Right ventricle myocardium inferior (tissue), 1 donor: ENCODE results near the gene GALT. TPM values are rescaled to one million over a fixed set of nuclear protein-coding genes. Genes with fewer than 3 reads are reported as not detected.

Source experiments
- ATAC-seq: fragments of 200-7000 bp; cut with Tn5 transposase; one replicate; pipeline ENCODE4 v1.9.1; 2020; ENCODE audit warnings: mild to moderate bottlenecking, moderate library complexity
- DNase-seq: peaks from one replicate; pipeline ENCODE4 v3.0.0; 2021; ENCODE audit errors: missing footprints
- intact Hi-C: fragments of 100-400 bp; cut with DNase I; formaldehyde crosslinking; loops from one replicate; pipeline ENCODE4 v1.11.0; 2022
- long read RNA-seq: library from polyadenylated mRNA; unstranded; transcript quantifications from one replicate; pipeline ENCODE4 v2.0.0, GENCODE V29; 2021
- total RNA-seq: library from RNA; stranded (reverse); fragmentation: NEBNext Ultra II Directional; extraction: Animal tissue kit (Norgen Biotek cat#: 25700); gene quantifications from one replicate; pipeline ENCODE4 v1.2.1, GENCODE V29; 2021
- donor health status: DM: no; HTN: yes; CAD: no; lungs with severe emphysema.

The GALT gene
- 54.1 TPM for total RNA-seq
- long read RNA-seq, partial matches to known transcripts: 28 of 46 reads
- long read RNA-seq, other reads (novel, unspliced or antisense): 14 of 46 reads

GRCh38 chr9:34646211-34647083 lies at the start of gene GALT:
Gene GALT, plus strand, starts transcription at chr9:34646675. Its CDS starts 30 bp downstream, at chr9:34646705.
- intact Hi-C loops: no loop called here
- DNase-seq (peak; percentile 99), ATAC-seq (peak; percentile 85)

- intact Hi-C loops: loop anchor here (10.0 kb wide), 1 partner anchor 195 kb away; no protein-coding TSS in a partner anchor
- ATAC-seq: no peak
- no peak for DNase-seq
Measured at GRCh38 chr9:34599546-34599945, 46.9 kb upstream of the GALT start.

GRCh38 chr9:34600908-34601307 lies 45.6 kb upstream of the GALT start:
- intact Hi-C loops: loop anchor here (5.0 kb wide), 1 partner anchor 269 kb away; no protein-coding TSS in a partner anchor
- DNase-seq (no peak), ATAC-seq (no peak)

- no peak for ATAC-seq
- intact Hi-C loops: loop anchor here (2.0 to 5.0 kb wide), 2 partner anchors 53 to 270 kb away; no protein-coding TSS in a partner anchor
- DNase-seq: no peak
Measured at GRCh38 chr9:34601937-34602573, 44.4 kb upstream of the GALT start.

GRCh38 chr9:34603610-34604231 lies 42.8 kb upstream of the GALT start:
- peak; percentile 84 for ATAC-seq
- peak; percentile 90 for DNase-seq
- intact Hi-C loops: loop anchor here (2.0 to 5.0 kb wide), 2 partner anchors 55 to 271 kb away; no protein-coding TSS in a partner anchor

GRCh38 chr9:34606190-34606589 lies 40.3 kb upstream of the GALT start:
- DNase-seq (no peak), ATAC-seq (no peak)
- intact Hi-C loops: no loop called here

GRCh38 chr9:34606905-34607304 lies 39.6 kb upstream of the GALT start:
- intact Hi-C loops: no loop called here
- no peak for ATAC-seq
- DNase-seq: no peak

GRCh38 chr9:34607331-34607730 lies 39.1 kb upstream of the GALT start:
- no peak for ATAC-seq
- no peak for DNase-seq
- intact Hi-C loops: no loop called here

- ATAC-seq (peak; percentile 35), DNase-seq (no peak)
- intact Hi-C loops: loop anchor here (10.0 kb wide), 1 partner anchor 486 kb away; the partner anchor contains the start of gene DCAF12
Measured at GRCh38 chr9:34610434-34611206, 35.9 kb upstream of the GALT start.

- ATAC-seq (peak; percentile 10), DNase-seq (no peak)
- intact Hi-C loops: loop anchor here (10.0 kb wide), 1 partner anchor 487 kb away; the partner anchor contains the start of gene DCAF12
Measured at GRCh38 chr9:34611251-34611810, 35.1 kb upstream of the GALT start.

GRCh38 chr9:34611811-34612787 lies 34.4 kb upstream of the GALT start, which contains the start of gene RPP25L:
Gene RPP25L, minus strand, starts transcription at chr9:34612097. Its CDS starts 801 bp downstream, at chr9:34611296.
- intact Hi-C loops: loop anchor here (1.0 to 10.0 kb wide), 2 partner anchors 22 to 487 kb away; partner anchors contain the start of gene DCAF12
- ATAC-seq: peak; percentile 95

GRCh38 chr9:34612788-34613390 lies 33.6 kb upstream of the GALT start:
- peak; percentile 70 for ATAC-seq
- DNase-seq: peak; percentile 86
- intact Hi-C loops: loop anchor here (1.0 to 10.0 kb wide), 2 partner anchors 21 to 488 kb away; partner anchors contain the start of gene DCAF12

More at GRCh38 chr9:34611811-34612787, 34.4 kb upstream of the GALT start, which contains the start of gene RPP25L:
- DNase-seq: peak; percentile 95

GRCh38 chr9:34615132-34615531 lies 31.3 kb upstream of the GALT start:
- no peak for DNase-seq
- ATAC-seq: no peak
- intact Hi-C loops: loop anchor here (10.0 kb wide), 1 partner anchor 490 kb away; the partner anchor contains the start of gene DCAF12

- peak; percentile 97 for DNase-seq
- intact Hi-C loops: no loop called here
- peak; percentile 96 for ATAC-seq
Measured at GRCh38 chr9:34620061-34620994, 26.1 kb upstream of the GALT start, which contains the start of gene DCTN3. Gene DCTN3, minus strand, starts transcription at chr9:34620495. Its CDS starts 31 bp downstream, at chr9:34620464.
